ENCODE data around the gene ISYNA1. TPM values are rescaled to one million over a fixed set of nuclear protein-coding genes. Genes with fewer than 3 reads are reported as not detected.
A peak's percentile ranks its signal among the peaks of the same experiment; 100 is the strongest.

Gene ISYNA1
- total and polyA plus RNA-seq, 2 of the 13 experiments (the other 11 are each of a cell fraction or from before 2014, with no cell fraction given), result 29.6 to 48.5 TPM

GRCh38 chr19:18388100-18388959, 49.6 kb downstream of the ISYNA1 start (continued):
- TF ChIP-seq TFDP2 (CRISPR knock-in tag; IDR thresholded peaks at IDR 0.05) (peak; percentile 24; the same call in 1 of the 2 replicates), ZSCAN29 (CRISPR knock-in tag; conservative IDR thresholded peaks at IDR 0.05) (peak; percentile 73; the same call in 1 of the 2 replicates), FOXJ3 (CRISPR knock-in tag; IDR thresholded peaks at IDR 0.05; ENCODE audit: borderline replicate concordance) (peak; percentile 81), MBNL3 (CRISPR knock-in tag; conservative IDR thresholded peaks at IDR 0.05) (no peak), GATAD1 (CRISPR knock-in tag; IDR thresholded peaks at IDR 0.05) (peak; percentile 54; the same call in 1 of the 2 replicates), RFX5 (IDR thresholded peaks at IDR 0.05; ENCODE audit: low read depth, low read length) (no peak), MYC (CRISPR knock-in tag; IDR thresholded peaks at IDR 0.05; ENCODE audit: borderline replicate concordance) (peak; percentile 89), CHD4 (IDR thresholded peaks at IDR 0.05; ENCODE audit: borderline replicate concordance, low read length) (0 out of 2 replicates have a peak, but pooled peaks have one; percentile 68), BRCA1 (CRISPR knock-in tag; IDR thresholded peaks at IDR 0.05) (0 out of 2 replicates have a peak, but pooled peaks have one; percentile 74), MEIS2 (CRISPR knock-in tag; IDR thresholded peaks at IDR 0.05) (no peak), ZNF784 (CRISPR knock-in tag; IDR thresholded peaks at IDR 0.05; ENCODE audit: borderline replicate concordance) (0 out of 2 replicates have a peak, but pooled peaks have one; percentile 85), SMAD9 (CRISPR knock-in tag; IDR thresholded peaks at IDR 0.05) (no peak), EHMT2 (IDR thresholded peaks at IDR 0.05; ENCODE audit: borderline replicate concordance, low read depth, low read length) (no peak), CEBPB (IDR thresholded peaks at IDR 0.05; ENCODE audit: borderline replicate concordance, low read depth, low read length) (no peak), AHR (CRISPR knock-in tag; IDR thresholded peaks at IDR 0.05) (0 out of 2 replicates have a peak, but pooled peaks have one; percentile 33), KLF11 (CRISPR knock-in tag; IDR thresholded peaks at IDR 0.05) (no peak), NR3C1 (CRISPR knock-in tag; IDR thresholded peaks at IDR 0.05) (no peak), JUND (CRISPR knock-in tag; IDR thresholded peaks at IDR 0.05) (0 out of 2 replicates have a peak, but pooled peaks have one; percentile 35), ZNF615 (CRISPR knock-in tag; IDR thresholded peaks at IDR 0.05; ENCODE audit: borderline replicate concordance) (no peak)
- TF ChIP-seq, protein P1, sequence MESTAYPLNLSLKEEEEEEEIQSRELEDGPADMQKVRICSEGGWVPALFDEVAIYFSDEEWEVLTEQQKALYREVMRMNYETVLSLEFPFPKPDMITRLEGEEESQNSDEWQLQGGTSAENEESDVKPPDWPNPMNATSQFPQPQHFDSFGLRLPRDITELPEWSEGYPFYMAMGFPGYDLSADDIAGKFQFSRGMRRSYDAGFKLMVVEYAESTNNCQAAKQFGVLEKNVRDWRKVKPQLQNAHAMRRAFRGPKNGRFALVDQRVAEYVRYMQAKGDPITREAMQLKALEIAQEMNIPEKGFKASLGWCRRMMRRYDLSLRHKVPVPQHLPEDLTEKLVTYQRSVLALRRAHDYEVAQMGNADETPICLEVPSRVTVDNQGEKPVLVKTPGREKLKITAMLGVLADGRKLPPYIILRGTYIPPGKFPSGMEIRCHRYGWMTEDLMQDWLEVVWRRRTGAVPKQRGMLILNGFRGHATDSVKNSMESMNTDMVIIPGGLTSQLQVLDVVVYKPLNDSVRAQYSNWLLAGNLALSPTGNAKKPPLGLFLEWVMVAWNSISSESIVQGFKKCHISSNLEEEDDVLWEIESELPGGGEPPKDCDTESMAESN (CRISPR knock-in tag; conservative IDR thresholded peaks at IDR 0.05), result peak; percentile 78
- TF ChIP-seq, protein P2, sequence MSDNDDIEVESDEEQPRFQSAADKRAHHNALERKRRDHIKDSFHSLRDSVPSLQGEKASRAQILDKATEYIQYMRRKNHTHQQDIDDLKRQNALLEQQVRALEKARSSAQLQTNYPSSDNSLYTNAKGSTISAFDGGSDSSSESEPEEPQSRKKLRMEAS (IDR thresholded peaks at IDR 0.05), result peak; percentile 84
- TF ChIP-seq, protein P3, sequence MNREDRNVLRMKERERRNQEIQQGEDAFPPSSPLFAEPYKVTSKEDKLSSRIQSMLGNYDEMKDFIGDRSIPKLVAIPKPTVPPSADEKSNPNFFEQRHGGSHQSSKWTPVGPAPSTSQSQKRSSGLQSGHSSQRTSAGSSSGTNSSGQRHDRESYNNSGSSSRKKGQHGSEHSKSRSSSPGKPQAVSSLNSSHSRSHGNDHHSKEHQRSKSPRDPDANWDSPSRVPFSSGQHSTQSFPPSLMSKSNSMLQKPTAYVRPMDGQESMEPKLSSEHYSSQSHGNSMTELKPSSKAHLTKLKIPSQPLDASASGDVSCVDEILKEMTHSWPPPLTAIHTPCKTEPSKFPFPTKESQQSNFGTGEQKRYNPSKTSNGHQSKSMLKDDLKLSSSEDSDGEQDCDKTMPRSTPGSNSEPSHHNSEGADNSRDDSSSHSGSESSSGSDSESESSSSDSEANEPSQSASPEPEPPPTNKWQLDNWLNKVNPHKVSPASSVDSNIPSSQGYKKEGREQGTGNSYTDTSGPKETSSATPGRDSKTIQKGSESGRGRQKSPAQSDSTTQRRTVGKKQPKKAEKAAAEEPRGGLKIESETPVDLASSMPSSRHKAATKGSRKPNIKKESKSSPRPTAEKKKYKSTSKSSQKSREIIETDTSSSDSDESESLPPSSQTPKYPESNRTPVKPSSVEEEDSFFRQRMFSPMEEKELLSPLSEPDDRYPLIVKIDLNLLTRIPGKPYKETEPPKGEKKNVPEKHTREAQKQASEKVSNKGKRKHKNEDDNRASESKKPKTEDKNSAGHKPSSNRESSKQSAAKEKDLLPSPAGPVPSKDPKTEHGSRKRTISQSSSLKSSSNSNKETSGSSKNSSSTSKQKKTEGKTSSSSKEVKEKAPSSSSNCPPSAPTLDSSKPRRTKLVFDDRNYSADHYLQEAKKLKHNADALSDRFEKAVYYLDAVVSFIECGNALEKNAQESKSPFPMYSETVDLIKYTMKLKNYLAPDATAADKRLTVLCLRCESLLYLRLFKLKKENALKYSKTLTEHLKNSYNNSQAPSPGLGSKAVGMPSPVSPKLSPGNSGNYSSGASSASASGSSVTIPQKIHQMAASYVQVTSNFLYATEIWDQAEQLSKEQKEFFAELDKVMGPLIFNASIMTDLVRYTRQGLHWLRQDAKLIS (CRISPR knock-in tag; IDR thresholded peaks at IDR 0.05), result no peak; the same call in none of the 2 replicates
